KG1 (cell line): ENCODE results near the gene RANBP3L.
"Not testable (repeated sequence)": the region's sequence is repeated elsewhere in the genome, so short reads cannot be mapped to it uniquely, and the experiment has no call there.

Experiments
- DNase-seq: peaks from one replicate; lab custom pipeline; 2025; lab: John Stamatoyannopoulos, UW

RANBP3L gene

DNA sequence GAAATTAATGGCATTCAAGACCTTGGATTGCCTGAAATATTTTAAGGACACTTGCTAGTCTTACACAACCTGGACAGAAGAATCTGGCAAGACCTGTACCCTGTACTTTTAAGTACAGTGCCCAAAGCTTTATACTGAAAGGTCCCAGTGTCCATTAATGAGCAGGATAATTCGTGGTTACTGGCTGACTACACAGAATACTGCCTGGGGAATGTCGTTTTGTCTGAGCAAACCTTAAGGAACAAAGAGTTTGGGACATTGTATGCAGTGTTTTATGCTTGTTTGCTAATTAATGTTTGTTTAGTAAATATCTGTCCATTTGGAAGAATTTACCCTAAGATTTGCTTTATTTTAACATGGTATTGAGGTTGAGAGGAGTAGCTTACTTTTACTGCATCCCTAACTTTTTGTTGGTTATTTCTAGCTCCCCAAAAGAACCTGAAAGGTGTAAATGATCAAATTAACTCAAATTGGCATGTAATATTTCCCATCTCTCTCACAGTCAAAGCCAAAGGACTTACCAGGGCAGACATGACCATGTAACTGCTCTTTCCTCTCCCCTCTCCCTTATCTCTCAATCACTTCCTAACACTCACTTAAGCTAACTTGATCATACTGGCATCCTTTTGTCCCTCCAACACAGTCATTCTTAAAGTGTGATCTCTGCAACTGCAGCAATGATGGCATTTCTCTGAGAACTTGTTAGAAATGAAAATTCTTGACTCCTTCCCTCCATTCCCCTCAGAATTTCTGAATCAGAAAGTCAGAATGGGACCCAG is 15.7 kb downstream of the RANBP3L start:
- DNase-seq = no peak

DNA sequence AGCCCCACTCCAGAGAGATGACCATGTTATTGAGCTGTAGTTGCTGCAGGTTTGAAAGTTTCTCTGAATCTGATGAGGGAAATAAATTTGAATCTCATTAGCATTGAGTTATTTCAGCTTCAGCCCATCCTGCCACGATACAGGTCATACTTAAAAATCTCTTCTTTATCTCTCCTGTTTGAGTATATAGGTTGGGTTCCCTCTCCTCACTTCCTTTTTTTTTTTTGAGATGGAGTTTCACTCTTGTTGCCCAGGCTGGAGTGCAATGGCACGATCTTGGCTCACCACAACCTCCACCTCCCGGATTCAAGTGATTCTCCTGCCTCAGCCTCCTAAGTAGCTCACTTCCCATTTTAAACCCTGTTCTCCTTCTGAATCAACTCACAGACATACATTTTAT is 17.9 kb downstream of the RANBP3L start:
- not testable (repeated sequence) for DNase-seq

DNA sequence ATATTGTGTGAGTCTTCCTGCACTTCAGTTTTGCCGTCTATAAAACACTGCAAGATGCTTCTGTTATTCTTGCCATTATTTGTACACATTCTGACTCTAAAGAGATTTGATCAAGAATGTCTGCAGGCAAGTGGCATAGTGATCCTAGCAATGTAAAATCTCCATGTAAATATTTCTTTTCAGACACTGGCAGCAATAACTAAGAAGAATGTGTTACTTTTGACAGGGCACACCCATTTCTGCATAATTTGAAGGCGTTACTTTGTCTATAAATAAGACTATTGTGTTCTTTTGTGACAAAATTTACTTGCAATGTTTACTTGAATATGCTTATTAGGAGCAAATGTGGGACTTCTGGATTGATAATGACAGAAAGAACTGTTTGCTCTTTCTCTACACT is 20.1 kb downstream of the RANBP3L start:
- DNase-seq = no peak

DNA sequence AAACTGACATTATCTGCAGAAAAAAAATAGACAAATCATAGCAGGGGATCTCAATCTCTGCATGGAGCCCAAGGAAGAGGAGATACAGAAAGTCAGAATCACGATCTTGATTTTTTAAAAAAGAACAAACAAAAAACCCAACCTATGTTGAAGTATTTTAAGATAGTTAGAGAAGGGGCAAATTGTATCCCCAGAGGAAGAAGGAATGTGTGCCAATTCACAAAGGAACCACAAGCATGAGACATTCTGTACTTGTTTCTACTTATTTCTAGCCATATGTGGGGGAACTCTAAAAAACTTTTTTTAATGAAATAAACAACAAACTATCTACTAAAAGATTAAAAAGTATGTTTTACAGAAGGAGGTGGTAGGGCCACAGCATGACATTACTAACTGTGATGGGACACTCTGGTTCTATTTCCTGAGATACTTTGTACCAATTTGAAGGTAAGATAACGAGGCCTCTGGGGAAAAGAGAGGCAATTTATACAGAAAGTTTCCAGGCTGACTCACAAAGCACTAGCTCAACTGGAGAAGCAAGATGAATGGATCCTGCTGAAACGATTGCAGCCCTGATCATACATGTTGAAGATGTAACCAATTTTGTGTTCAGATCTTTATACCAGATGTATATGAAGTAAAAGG is 22.5 kb downstream of the RANBP3L start:
- no peak for DNase-seq

DNA sequence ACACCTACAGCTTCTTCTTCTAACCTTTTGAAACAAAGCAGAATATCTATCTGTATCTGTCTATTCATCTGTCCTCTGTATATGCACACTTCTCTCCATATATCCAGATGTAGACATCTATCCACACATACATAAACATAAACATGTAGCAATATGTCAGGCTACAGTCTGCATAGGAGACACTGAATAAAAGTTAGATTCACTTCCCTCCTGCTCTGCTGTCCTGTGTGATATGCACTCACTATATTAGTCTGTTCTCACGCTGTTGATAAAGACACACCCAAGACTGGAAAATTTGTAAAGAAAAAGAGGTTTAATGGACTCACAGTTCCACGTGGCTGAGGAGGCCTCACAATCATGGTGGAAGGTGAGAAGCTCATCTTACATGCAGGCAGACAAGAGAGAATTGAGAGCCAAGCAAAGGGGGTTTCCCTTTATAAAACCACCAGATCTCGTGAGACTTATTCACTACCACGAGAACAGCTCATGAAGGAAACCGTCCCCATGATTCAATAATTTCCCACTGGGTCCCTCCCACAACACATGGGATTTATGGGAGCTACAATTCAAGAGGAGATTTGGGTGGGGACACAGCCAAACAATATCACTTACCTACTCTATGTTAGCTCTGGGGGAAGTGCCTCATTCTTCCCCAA is 24.1 kb downstream of the RANBP3L start:
- DNase-seq = no peak

DNA sequence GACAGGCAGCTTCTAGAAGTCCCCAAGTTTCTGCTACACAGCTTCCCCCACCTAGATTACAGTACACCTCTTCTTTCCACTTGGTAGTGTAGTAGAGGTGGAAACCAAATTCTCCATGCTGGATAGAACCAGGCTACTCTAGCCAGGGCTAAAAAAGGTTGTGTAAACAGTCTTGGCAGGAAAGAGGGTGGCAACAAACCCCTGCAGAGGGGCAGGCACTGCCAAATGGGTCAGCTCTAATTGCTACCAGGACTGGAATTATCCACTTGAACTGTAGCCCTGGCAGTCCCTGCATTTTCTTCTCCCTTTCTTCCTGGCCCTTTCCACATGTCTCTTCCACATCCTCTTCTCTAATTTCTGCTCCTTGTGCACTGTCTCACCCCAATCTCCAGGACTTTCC is 24.8 kb downstream of the RANBP3L start:
- DNase-seq = no peak

DNA sequence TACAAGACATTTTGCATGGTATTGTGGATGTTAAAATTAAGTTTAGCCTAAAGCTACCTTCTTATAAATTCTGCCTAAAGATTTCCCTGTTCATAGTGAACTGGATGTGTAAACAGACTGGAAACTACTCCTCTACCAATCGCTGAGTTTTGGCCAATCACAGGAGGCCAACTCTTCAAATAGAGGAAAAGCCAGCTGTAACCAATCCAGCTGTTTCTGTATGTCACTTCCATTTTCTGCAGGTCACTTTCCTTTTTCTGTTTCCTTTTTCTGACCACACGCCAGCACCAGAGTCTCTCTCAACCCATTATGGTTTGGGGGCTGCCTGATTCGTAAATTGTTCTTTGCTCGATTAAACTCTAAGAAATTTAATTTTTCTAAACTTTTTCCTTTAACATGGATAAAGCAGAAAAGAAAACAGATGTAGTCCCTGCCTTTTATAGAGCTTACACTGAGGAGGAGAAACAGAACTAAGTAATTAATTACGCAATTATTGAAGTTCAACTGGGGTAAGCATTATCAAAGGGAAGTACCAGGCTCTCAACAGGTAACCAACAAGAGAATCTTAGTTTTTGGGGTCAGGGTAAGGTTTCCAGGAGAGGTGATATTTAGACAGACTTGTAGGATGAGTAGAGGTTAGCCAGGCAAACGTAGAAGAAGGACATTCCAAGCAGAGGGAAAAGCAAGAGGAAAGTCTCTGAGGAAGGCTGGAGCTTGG is 27.7 kb downstream of the RANBP3L start:
- DNase-seq = no peak

DNA sequence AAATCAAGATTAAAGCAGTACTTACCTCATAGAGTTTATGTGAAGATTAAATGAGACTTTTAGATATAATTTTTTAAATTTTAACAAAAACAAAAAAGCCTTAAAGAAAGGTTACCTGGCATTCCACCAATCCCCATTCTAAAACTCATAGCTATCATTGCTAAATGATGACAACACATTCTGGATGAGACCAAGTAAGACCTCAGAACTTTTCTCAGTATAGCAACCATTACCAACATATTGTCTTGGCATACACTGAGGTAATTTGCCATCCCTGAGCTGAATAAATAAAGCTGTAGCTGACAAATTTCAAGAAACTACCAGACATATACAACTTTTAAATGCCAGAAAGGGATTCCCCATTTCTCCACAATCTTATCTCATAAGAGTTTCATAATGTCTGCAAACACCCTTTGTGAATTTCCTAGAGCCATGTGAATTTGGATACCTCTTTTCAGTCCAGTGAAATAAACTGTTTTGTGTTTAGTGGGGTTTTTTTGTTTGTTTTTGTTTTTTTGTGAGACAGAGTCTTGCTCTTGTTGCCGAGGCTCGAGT is 29.5 kb downstream of the RANBP3L start:
- no peak for DNase-seq

DNA sequence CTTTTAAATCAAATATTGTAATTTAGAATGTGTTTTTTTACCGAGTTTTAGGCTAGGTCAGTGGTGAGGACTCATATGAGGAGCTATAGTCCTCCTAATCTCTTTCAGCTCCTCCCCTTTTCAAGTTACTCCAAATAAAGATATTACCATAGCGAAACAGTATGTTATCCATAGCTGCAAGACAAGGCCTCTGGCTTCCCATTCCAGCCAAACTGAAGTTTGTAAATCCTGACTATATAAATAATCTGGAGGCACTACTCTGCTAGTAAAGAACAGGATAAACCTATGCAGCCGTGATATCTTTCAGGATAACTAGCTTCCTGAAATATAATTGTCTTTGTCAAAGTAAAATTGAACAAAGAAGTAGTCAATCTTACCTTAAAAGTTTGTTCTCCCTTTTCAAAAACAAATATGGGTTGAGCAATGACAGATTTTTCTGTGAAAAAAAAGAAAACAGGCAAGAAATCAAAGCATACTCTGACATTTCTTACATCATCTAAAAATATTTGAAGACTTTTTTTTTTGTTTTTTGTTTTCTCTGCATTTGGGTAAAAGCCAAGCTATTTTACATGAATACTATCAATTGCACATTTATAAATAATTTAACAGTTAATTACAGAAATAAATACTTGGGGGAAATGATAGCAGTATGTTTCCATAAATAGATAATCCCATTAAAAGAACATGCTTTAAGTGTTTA is 30.7 kb downstream of the RANBP3L start:
- DNase-seq = no peak

DNA sequence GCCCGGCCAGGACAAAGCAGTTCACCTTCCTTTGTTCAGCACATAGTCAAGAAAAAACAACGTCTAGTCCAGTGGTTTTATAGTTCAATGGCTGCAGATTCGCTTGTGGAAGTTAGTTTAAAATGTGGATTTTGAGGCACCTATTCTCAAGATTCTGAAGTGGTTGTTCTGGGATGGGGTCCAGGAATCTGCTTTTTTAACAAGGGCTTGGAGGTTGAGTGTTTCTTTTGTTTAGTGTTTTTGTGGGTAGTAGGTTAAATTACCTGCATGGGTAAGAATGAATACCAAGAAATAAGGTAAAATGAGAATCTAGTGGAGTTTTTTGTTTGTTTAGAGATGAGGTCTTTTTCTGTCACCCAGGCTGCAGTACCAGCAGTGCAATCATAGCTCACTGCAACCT is 31.5 kb downstream of the RANBP3L start:
- no peak for DNase-seq

DNA sequence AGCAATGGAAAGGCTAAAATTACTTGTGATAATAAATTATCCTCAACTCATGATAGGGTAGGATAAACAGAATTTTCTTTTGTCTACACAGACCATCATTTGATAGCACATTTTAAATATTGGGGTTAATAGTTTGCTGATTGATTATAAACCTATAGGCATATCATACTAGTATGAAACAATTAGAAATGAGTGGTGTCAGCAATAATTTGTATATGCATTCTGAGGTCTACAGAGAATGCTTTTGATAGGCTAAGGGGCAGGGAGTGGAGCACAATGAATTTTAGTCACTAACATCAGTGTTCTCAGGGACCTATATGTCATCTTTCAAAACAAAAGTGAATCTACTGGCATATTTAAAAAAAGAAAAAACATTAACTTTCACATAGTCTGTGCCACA is 32.2 kb downstream of the RANBP3L start:
- DNase-seq = no peak

DNA sequence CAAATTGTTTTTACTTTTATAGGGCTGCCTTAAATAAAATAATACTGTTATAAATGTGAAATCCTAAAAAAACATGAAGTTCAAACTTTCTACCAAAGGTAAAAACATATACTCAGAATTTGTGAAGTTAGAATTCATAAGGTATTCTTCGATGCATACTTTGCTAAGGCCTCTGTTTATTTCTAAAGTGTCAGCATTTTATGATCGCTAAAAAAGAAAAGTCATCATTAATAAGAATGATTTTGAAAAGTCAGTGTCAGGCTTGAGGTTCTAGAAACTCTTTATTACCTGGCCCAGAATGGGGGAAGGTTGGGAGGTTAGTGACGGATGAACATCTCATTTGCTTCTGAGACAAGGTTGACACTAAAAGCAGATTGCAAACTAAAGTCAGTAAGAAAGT is 33.8 kb downstream of the RANBP3L start:
- DNase-seq = no peak

DNA sequence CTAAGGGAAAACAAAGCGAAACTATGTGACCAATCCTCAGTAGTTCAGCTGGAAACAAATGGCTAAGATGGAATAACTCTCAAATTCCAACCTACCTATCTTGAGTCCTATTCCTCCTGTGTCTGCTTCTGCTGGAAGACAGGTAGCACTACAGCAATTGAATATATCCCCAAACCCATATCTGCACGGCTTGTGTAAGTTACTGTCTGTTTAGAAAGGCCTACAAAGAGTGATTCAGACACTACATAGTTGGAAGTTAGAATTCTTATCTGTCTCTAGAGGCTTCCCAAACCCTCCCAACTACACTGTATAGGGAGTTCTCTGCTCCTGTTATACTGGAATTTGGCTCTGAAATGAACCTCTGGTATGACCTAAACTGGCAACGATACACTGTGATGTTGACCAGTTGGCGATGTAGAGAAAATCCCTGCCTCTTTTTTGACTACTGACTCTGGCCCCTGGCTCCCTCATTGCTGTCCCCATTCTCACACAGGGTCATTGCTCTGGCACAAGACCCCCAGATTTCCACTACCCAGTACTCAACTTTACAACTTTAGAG is 37.4 kb downstream of the RANBP3L start:
- DNase-seq = no peak

DNA sequence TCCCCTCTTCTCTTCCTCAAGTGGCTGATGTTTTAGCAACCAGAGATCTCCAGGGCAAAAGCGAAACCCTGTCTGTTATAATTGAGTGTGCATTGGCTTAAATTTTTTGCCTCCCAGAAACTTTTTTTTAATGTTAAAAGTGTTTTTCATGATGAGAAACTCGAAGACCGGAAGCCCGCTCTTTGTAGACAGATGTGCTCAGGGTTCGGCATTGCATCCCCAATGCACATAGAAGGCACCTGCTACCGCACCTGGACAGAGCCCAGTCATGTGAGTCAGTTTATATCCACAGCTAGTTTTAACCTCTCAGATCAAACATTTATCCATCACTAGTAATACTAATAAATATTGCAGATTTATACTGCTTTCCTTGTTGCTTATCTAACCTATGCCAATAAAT is 40.5 kb downstream of the RANBP3L start:
- DNase-seq = no peak

DNA sequence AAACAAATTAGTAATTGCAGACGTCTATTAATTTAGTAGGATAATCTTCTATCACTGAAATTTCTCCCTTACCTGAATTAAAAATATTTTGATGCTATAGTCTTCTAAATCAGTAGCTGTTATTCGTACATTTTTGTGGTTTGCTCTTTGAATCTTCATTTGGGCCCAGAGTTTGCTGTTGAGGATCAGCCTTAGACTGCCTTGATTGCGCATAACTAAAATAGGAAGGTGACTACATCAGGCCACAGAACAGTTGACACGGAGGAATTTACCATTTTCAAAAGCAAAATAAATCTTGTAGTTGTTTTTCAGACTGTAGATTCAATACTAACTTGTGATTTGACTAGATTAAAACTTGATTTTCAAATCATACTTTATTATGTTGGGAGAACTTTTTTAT is 48.1 kb downstream of the RANBP3L start:
- DNase-seq = no peak

DNA sequence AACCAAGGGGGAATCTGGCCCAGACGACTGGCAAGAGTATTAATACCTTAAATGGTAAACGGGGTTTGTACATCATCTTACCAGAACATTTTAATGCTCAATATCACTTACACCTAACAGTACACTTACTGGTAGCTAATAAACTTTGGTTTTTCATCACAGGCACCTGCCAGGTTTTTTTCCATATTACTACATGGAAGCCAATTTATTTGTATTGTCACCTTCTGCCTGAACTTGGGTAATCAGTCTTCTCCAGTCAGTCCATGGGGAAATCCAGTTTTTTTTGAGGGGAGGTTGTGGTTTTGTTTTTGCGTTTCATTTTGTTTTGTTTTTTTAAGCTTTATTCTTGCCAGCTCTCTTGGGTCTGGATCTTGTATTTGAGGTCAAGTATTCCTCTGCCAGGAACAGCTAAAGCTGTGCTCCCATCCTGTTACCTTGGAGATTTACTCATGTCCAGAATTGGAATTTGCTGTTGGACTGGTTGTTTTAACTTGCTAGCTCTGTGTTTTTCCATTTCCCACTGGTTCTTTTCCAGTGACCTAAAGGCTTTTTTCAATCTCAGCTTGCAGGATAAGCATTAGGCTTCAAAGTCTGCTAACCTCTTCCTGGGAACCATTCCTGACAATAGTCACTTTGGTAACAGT is 48.9 kb downstream of the RANBP3L start:
- no peak for DNase-seq

DNA sequence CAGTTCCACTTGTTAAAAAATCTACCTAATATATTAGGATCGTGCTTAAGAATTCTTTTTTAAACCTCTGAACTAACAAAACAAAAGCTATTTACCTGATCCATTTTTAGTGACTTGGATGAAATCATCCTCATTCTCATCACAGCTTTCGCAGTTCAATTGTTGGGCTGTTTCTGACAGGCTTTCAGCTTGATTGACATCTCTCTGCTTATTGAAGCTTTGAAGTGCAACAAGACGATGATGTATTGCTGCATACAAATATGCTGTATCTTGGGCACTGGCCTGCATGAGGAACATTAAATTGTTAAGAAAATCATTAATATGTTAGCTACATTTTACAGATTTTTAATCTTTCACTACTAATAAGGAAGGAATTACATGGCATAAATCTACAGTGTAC is 50.5 kb downstream of the RANBP3L start:
- no peak for DNase-seq

DNA sequence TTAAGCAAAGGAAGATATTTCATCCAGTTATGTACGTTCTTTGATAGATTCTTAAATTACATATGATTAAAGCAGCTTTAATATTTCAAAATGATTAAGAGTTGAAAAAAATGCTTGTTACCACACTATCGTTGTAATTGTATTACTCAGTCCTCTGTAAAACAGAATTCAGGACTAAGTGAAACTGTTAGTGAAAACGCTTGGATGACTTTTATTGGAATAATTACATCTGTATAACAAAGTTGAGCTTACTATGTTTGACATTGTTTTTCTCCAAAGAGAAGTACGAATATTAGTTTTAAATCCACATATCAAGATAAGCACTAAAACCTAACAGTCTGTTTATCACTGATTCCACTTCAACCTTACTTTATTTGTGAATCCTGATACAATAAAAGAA is 51.3 kb downstream of the RANBP3L start:
- no peak for DNase-seq

DNA sequence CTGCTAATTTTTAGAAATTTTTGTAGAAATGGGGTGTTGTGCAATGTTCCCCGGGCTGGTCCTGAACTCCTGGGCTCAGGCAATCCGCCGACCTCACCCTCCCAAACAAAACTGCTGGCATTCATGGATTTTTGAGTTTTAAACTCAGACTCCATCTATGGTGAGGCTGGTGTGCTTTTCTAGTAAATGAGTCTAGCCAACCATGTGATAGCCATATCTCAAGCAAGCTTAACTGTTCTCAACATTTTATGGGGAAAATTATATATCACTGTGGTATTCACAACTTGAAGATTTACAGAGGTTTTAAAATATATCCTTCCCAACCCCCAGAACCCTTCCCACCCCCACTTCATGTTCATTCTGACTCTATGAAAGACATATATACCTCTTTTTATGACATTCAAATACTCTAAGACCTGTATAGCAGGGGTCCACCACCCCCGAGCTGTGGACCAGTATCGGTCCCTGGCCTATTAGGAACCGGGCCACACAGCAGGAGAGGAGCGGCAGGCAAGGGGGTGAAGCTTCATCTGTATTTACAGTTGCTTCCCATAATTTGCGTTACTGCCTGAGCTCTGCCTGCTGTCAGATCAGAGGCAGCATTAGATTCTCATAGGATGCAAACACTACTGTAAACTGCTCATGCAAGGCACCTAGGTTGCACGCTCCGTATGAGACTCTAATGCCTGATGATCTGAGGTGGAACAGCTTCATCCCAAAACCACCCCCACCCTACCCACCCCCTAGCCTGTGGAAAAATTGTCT is 55.5 kb downstream of the RANBP3L start:
- no peak for DNase-seq

DNA sequence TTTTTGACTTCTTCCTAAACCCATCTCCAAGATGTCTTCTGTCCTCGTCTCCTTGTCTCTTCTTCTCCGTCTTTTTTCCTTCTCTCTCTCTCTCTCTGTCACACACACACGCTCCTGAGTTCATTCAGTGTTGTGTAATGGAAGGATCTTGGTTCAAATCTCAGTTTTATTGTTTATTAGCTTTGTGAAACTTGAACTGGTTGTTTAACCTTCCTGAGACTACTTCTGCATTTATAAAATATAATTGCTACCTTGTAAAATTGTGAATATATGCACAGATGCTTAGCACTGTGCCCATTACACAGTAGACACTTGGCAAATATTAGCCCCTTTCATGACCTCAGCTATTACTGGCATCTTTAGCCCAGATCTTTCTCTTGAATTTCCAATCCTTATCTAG is 57.6 kb downstream of the RANBP3L start:
- no peak for DNase-seq
